ENCODE results near the gene TGFBR2. TPM values are rescaled to one million over a fixed set of nuclear protein-coding genes. Genes with fewer than 3 reads are reported as not detected.

The TGFBR2 gene
- total RNA-seq, 1 experiment from 2014 or later: 48.2 TPM

DNA sequence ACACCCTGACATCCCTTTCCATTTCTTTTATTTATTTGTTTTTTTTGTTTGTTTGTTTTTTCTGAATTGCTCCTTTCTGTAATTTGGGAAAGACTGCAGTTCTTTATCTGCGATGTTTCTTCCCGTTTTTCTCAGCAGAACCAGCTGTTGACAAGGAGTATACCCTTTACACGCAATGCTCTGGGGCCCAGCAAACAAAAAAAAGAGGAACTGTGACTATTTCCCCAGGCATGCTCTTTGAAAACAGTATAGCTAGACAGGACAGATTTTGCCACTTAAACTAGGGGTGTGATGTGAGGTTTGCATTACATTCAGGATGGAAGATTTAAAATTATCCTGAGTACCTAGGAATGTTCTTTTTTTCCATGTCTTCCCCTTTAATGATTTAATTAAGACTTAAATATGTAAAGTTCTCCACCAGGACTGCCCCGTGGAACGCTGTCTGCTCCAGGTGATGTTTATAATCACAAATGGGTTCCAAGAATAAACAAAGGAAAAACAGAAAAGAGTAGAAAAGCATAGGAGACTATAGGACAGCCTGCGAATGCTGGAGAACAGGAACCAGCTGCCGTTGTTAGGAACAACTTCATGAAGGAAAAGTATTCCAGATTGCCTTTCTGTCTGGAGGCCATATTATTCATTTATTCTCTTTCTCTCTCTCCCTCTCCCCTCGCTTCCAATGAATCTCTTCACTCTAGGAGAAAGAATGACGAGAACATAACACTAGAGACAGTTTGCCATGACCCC is 43.3 kb downstream of the TGFBR2 start:
- Histone ChIP-seq H3K4me1 (ENCODE audit: insufficient read depth, low read length) (peaks cover 4% of the 10 kb centered on the region), H3K27ac (ENCODE audit: low read length) (no peak overlapping the region), H3K4me2 (ENCODE audit: low read length) (no peak overlapping the region), H3K36me3 (ENCODE audit: low read depth, low read length) (peaks cover 89% of the 10 kb centered on the region), H3K9ac (ENCODE audit: low read length) (no peak overlapping the region), H4K20me1 (ENCODE audit: low read length) (no peaks in the 10 kb centered on the region), H3K4me3 (ENCODE audit: low read length) (no peak overlapping the region), H2AFZ (ENCODE audit: low read length) (no peak overlapping the region), H3K79me2 (ENCODE audit: low read length) (0 out of 2 replicates have a peak, but pooled peaks cover 8% of the 10 kb centered on the region), H3K9me2 (replicated peaks; ENCODE audit: low read length) (no peaks in the 10 kb centered on the region), H3F3A (ENCODE audit: low read length, unreplicated experiment) (no peaks in the 10 kb centered on the region), H3K9me3 (ENCODE audit: low read length) (no peaks in the 10 kb centered on the region), H3K27me3 (ENCODE audit: low read length) (no peaks in the 10 kb centered on the region)
- intact Hi-C loops (cut with micrococcal nuclease): no loop called here
- no peak for DNase-seq
- POLR2A ChIA-PET (ENCODE audit: unreplicated experiment): no interaction called here
- TF ChIP-seq, protein P1, sequence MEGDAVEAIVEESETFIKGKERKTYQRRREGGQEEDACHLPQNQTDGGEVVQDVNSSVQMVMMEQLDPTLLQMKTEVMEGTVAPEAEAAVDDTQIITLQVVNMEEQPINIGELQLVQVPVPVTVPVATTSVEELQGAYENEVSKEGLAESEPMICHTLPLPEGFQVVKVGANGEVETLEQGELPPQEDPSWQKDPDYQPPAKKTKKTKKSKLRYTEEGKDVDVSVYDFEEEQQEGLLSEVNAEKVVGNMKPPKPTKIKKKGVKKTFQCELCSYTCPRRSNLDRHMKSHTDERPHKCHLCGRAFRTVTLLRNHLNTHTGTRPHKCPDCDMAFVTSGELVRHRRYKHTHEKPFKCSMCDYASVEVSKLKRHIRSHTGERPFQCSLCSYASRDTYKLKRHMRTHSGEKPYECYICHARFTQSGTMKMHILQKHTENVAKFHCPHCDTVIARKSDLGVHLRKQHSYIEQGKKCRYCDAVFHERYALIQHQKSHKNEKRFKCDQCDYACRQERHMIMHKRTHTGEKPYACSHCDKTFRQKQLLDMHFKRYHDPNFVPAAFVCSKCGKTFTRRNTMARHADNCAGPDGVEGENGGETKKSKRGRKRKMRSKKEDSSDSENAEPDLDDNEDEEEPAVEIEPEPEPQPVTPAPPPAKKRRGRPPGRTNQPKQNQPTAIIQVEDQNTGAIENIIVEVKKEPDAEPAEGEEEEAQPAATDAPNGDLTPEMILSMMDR (conservative IDR thresholded peaks at IDR 0.05; ENCODE audit: low read depth, low read length): no peak
- TF ChIP-seq EZH2 (IDR thresholded peaks at IDR 0.05; ENCODE audit: low read length, unreplicated experiment) (no peak), EZH2phosphoT487 (IDR thresholded peaks at IDR 0.05; ENCODE audit: borderline replicate concordance, low read length) (no peak)
- ATAC-seq: no peak
- CTCF ChIA-PET: no interaction called here
- no TSS peak for BruUV-seq (replicated peaks)

DNA sequence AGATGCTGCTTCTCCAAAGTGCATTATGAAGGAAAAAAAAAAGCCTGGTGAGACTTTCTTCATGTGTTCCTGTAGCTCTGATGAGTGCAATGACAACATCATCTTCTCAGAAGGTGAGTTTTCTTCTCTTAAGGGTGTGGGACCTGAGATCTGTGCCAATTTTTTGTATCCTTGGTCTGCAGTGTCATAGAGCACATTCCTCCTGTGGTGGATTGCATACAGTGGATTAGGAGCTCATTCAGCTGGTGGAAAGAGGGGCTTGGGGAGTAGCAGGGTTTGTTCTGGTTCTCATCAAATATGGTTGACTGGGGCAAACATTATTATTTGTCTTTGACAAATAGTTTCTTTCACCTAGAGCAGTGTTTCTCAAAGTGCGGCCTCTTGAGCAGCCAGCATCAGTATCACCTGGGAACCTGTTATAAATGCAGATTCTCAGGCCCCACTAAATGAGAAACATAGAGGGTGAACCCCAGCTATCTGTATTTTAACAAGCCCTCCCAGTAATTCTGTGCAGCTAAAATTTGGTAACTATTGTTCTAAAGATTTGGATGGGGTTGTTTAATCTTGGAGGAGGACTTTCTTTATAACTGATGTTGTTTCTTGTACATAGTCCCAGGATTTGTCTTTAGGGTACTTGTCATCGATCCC is 44.1 kb downstream of the TGFBR2 start:
- Histone ChIP-seq H3K9ac (ENCODE audit: low read length) (no peak overlapping the region), H3K36me3 (ENCODE audit: low read depth, low read length) (peaks cover 90% of the 10 kb centered on the region), H3K27ac (ENCODE audit: low read length) (no peak overlapping the region), H2AFZ (ENCODE audit: low read length) (no peak overlapping the region), H3K79me2 (ENCODE audit: low read length) (peaks cover 13% of the 10 kb centered on the region), H3F3A (ENCODE audit: low read length, unreplicated experiment) (no peaks in the 10 kb centered on the region), H3K4me3 (ENCODE audit: low read length) (no peak overlapping the region), H3K9me2 (replicated peaks; ENCODE audit: low read length) (no peaks in the 10 kb centered on the region), H3K4me1 (ENCODE audit: insufficient read depth, low read length) (peaks cover 12% of the 10 kb centered on the region), H3K27me3 (ENCODE audit: low read length) (no peaks in the 10 kb centered on the region), H3K9me3 (ENCODE audit: low read length) (no peaks in the 10 kb centered on the region), H3K4me2 (ENCODE audit: low read length) (no peak overlapping the region), H4K20me1 (ENCODE audit: low read length) (no peaks in the 10 kb centered on the region)
- BruUV-seq (replicated peaks): no TSS peak
- intact Hi-C loops (cut with micrococcal nuclease): no loop called here
- TF ChIP-seq EZH2phosphoT487 (IDR thresholded peaks at IDR 0.05; ENCODE audit: borderline replicate concordance, low read length): no peak
- no peak for TF ChIP-seq EZH2 (IDR thresholded peaks at IDR 0.05; ENCODE audit: low read length, unreplicated experiment)
- TF ChIP-seq, protein P1 (conservative IDR thresholded peaks at IDR 0.05; ENCODE audit: low read depth, low read length): no peak
- no peak for ATAC-seq
- CTCF ChIA-PET: no interaction called here
- POLR2A ChIA-PET (ENCODE audit: unreplicated experiment): no interaction called here
- DNase-seq: no peak

DNA sequence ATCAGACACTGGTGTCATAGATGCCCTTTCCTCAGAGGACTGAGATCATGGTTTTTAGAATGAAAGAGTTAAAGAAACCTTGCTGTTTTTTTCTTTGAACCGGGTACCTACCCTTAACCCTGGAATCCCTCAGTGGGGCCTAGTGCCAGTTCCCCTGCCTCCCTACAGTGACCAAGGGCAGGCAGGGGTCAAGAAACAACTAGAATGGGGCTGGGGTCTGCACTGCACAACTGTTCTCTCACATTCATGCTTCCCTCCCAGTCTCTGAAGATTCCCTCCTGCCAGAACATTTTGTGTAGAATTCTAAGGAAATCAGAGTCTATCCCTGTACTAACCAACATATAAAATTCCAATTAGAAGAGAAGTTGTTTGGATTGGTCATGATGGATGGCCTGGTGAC is 47.9 kb downstream of the TGFBR2 start:
- Histone ChIP-seq H3K79me2 (ENCODE audit: low read length) (peaks cover 31% of the 10 kb centered on the region), H3K36me3 (ENCODE audit: low read depth, low read length) (peaks cover 81% of the 10 kb centered on the region), H3K4me3 (ENCODE audit: low read length) (no peak overlapping the region), H3K4me2 (ENCODE audit: low read length) (no peak overlapping the region), H4K20me1 (ENCODE audit: low read length) (no peaks in the 10 kb centered on the region), H3K9me3 (ENCODE audit: low read length) (no peaks in the 10 kb centered on the region), H3K9ac (ENCODE audit: low read length) (no peak overlapping the region), H3F3A (ENCODE audit: low read length, unreplicated experiment) (peaks cover 22% of the 10 kb centered on the region), H3K4me1 (ENCODE audit: insufficient read depth, low read length) (peaks cover 46% of the 10 kb centered on the region), H3K9me2 (replicated peaks; ENCODE audit: low read length) (no peaks in the 10 kb centered on the region), H3K27me3 (ENCODE audit: low read length) (no peaks in the 10 kb centered on the region), H3K27ac (ENCODE audit: low read length) (no peak overlapping the region), H2AFZ (ENCODE audit: low read length) (no peak overlapping the region)
- CTCF ChIA-PET: no interaction called here
- no peak for ATAC-seq
- BruUV-seq (replicated peaks): no TSS peak
- intact Hi-C loops (cut with micrococcal nuclease): no loop called here
- POLR2A ChIA-PET (ENCODE audit: unreplicated experiment): no interaction called here
- no peak for DNase-seq
- no peak for TF ChIP-seq EZH2 (IDR thresholded peaks at IDR 0.05; ENCODE audit: low read length, unreplicated experiment)
- TF ChIP-seq, protein P1 (conservative IDR thresholded peaks at IDR 0.05; ENCODE audit: low read depth, low read length): no peak
- no peak for TF ChIP-seq EZH2phosphoT487 (IDR thresholded peaks at IDR 0.05; ENCODE audit: borderline replicate concordance, low read length)

All from PC-3 (cell line).